Jurkat, Clone E6-1 (cell line): ENCODE measurements around the gene PTPRN2.
"Not testable (repeated sequence)": the region's sequence is repeated elsewhere in the genome, so short reads cannot be mapped to it uniquely, and the experiment has no call there.

ENCODE experiments used
- DNase-seq: peaks from one replicate; pipeline ENCODE4 v3.0.0-alpha.2; 2011; ENCODE audit warnings: low read depth, low spot score
- H3K4me3 ChIP-seq: 2 replicates; pipeline ENCODE4 v1.5.1; 2011; ENCODE audit warnings: mild to moderate bottlenecking, low read length, control low read depth, moderate library complexity

The PTPRN2 gene

DNA sequence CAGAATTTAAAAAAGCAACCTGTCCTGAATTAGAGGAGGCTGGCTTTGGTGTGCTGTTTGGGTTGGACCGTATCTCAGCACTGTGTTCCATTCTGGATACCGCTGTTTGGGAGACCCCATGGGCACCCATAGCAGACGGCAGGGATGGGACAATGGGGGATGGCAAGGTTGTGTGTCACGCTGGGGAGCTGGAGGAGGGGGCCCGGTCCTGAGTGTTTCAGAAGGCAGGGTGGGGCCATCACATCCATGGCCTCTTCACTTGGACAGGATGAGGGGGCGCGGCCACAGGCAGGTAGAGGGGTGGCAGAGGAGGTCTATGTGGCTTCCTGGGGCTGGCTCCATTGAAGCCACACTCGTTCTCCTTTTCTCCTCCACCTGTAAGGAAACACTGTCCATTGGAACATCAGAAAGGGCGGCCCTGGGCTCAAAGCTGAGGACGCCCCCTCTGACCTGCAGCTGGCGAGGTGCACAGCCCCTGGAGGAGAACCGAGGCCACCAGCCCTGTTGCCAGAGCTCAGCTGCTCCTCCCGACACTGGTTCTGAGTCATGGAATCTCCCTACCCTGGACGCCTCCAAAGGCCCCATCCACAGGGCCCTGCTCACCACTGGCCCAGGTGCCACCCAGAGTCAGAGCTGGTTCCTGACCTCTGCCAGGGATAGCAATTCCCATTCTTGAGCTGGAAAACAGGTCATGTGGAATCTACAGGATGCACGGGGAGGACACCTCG, 663.6 kb downstream of the PTPRN2 start:
- DNase-seq = no peak
- no peak overlapping the region for H3K4me3 ChIP-seq

DNA sequence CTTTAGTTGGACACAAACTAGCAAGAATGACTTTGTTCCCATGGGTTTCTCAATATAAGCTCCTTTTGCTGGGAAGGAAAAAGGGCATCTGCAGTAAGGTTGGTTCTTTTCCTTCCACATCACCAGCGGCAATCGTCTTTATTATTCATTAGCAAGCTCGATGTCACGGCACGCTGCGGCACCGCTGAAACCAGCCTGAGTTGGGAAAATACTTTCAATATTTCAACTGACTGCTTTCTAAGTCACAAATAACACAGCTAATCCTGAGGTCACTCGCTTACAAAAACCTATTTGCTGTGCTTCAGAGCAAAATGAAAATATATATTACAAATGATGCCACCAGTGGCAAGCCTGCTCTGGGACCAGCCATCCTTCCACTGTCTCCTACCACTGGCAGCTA, 665.0 kb downstream of the PTPRN2 start:
- H3K4me3 ChIP-seq = no peak overlapping the region
- no peak for DNase-seq

GRCh38 chr7:157918326-157919080, 669.1 kb downstream of the PTPRN2 start:
- no peak for DNase-seq
- no peak overlapping the region for H3K4me3 ChIP-seq

DNA sequence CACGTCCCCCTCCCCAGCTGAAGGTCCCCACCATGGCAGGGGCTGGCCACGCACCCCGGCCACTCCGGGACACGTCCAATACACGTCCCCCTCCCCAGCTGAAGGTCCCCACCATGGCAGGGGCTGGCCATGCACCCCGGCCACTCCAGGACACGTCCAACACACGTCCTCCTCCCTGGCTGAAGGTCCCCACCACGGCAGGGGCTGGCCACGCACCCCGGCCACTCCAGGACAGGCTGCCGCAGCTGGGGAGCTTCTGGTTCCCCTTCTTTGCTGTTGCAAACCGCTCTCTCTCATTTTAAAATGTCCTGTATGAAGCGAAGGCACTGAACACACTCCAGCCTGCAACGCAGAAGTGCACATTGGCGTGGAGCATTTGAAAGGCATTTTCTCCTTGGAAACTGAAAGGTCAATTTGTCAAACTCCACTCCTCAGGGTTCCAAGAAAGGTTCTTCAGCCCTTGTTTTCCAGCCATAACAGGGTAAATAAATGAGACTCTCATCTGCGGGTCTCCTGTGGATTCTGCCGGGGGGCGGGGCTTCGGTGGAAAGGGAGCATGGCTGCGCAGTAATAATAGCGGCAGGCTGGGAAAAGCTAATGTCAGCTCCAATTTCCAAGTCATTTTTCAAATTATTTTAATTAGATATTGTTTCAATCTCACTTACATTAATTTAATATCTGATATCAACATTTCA, 670.5 kb downstream of the PTPRN2 start:
- no peak overlapping the region for H3K4me3 ChIP-seq
- DNase-seq = no peak

DNA sequence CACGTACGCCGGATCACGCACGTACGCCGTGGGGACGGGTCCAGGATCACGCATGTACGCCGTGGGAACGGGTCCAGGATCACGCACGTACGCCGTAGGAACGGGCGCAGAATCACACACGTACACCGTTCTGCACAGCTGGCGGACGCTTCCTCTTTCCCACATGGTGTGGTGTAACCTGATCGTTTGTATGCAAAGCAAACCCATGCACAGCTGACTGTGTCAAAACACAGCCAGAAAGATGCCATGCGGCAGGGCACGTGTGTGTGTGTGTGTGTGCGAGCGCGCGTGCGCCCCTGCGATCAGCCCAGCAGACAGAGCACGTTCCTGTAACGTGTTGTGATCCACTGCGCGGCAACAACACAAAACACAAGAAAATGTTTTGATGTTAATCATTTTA, 677.2 kb downstream of the PTPRN2 start:
- DNase-seq = no peak

DNA sequence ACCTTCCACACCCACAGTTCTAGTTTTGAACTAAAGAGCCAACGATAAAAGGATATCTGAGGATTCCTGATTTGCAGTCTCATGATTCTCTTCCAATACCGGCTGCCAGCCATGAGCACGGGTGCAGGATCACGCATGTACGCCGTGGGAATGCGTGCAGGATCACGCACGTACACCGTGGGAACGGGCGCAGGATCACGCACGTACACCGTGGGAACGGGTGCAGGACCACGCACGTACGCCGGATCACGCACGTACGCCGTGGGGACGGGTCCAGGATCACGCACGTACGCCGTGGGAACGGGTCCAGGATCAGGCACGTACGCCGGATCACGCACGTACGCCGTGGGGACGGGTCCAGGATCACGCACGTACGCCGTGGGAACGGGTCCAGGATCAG, 677.6 kb downstream of the PTPRN2 start:
- H3K4me3 ChIP-seq, DNase-seq: not testable (repeated sequence)

More for the DNA sequence above, 677.2 kb downstream of the PTPRN2 start:
- H3K4me3 ChIP-seq = no peak overlapping the region

DNA sequence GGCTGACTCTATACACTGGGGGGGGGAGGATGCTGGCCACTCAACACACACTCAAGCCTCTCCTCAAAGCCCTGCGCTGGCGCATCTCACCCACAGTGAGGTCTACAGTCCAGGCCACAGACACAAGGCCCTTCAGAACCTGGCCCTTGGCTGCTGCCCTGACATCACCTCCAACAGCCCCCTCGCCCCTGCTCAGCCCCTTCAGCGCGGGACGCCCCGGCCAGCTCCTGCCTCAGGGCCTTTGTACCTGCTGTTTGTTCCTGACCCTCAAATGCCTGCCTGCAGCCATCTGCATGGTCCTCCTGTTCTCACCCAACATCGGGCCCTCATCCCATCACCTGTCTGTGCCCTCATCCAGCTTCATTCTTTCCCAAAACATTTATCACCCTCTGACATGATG, 678.3 kb downstream of the PTPRN2 start:
- no peak for DNase-seq
- no peak overlapping the region for H3K4me3 ChIP-seq

DNA sequence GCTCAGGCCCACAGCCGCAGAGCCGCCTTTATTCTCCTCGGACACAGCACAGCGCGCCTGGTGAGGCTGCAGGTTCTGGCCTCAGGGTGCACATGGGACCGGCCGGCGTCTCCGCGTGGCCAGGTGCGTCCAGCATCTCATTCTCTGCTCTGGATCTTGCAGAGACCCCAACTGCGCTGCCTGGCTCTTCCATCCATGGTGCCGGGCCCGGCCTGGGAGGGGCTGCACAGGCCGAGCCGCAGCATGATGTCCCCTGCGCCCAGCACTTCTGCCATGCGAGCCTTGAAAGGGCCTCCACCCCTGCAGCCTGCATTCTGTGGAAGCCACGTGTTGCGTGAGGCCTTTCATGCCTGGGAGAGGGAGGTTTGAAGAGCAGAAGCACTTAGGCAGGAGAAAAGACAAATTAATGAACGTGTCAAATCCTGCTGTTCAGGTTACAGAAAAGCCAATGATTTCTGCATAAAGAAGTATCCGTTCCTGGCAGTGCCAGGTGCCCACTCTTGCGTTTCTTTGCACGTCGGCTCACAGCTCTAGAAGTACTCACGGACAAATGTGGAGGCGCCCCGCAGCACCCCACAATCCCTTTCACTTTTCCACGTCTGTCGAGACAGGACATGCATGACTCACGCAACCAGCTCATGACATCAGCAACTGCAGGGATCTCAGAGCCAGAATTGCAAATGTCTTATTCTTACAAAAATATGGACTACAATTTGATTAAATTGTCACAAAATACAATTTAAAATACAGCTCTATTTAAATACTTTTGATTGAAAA, 679.4 kb downstream of the PTPRN2 start:
- DNase-seq = no peak
- H3K4me3 ChIP-seq = no peak overlapping the region

GRCh38 chr7:157907091-157907490, 680.5 kb downstream of the PTPRN2 start:
- no peak for DNase-seq
- H3K4me3 ChIP-seq = no peak overlapping the region

DNA sequence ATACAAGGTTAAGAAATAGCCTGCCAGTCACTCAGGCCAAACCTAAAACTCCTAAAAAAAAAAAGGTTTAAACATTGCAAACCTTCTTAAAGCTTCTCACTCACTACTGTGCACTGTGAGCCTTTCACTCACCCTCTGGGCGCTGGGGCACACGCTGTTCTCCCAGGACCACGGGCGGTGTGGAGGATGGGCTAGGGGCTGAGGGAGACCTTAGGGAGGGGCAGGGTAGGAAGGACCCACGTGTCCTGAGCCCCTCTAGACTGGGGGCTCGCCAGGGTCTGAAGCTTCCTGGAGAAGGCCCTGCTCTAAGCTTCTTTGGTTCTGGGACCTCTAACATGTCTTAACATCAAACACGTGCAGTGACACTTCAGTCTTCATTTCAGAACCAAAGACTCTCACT, 681.0 kb downstream of the PTPRN2 start:
- H3K4me3 ChIP-seq = no peak overlapping the region
- no peak for DNase-seq

GRCh38 chr7:157905651-157906461, 681.8 kb downstream of the PTPRN2 start:
- no peak for DNase-seq
- H3K4me3 ChIP-seq = no peak overlapping the region

DNA sequence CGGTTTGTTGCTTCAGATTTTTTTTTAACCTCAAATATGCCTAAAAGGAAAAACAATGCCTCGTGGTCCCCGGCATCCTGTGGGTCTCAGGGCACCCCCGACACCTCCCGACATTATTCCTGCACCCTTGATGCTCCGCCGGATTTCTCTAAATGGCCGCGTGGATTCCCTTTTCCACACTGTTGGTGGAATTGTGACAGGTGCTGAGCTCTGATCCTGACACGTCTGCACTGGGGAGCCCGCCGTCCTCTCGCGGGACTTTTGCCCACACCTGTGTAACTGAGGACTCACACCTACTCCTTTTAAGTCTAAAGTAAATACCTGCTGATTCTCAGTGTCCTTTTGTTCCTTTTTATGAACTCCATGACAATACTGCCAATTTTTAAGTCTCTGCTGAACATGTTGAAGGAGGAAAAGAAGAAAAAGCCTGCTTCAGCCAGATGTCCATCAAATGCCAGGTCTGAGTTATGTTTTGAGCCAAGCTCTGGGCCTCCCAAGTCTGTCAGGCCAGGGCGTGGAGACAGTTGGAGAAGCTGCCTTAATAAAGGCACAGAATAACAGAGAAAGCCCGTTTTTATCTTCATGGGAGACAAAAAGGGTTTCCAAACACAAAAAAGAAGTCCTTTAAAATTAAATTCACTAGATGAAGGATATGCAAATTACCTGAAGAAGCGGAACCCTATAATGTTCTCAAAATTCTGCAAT, 682.6 kb downstream of the PTPRN2 start:
- H3K4me3 ChIP-seq = no peak overlapping the region
- DNase-seq = no peak

DNA sequence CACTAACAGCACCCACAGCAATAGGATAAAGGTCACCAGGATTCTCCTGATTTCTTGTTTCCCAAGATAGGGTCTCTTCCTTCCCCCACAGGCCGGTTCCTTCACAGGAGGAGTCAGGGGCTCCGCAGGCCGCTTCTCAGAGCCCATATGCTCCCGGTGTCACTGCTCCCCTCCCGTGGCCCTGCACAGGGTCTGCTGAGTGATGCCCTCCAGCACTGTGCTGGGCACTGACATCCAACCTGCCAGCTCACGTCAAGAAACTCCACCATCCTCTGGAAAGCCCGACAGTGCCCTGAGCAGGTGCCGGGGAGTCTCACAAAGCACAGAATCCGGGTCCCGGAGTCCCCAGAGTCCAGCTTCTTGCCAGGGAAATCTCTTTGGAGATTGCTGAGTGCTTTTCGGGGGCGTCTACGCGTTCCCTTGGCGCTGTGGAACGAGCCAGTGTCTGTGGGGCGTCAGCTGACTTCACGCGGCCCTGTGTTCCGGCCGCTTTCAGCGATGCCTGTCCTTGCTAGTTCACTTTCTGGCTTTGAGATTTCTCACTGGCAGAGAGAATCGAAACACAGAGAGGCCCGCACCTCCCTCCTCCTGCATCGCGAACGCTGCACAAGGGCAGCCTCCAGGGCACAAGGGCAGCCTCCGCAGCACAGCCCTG, 683.3 kb downstream of the PTPRN2 start:
- H3K4me3 ChIP-seq = no peak overlapping the region
- no peak for DNase-seq

GRCh38 chr7:157903710-157904109, 683.9 kb downstream of the PTPRN2 start:
- H3K4me3 ChIP-seq = no peak overlapping the region
- DNase-seq = no peak

DNA sequence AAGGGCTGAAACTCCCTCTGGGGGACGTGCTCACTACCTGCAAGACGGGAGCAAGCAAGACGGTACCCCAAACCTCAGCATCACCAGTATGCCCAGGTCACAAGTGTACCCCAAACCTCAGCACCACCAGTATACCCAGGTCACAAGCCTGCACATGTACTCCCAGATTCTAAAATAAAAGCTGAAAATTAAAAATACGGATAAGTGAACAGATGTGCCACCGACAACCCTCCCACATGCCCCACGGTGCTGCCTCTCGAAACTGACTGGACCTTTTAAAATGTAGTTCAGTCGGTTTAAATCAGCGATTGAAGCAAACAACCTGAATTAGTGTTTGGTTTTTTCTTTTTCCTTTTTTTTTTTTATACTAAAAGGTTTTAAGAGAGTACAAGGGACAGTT, 684.3 kb downstream of the PTPRN2 start:
- no peak overlapping the region for H3K4me3 ChIP-seq
- no peak for DNase-seq

DNA sequence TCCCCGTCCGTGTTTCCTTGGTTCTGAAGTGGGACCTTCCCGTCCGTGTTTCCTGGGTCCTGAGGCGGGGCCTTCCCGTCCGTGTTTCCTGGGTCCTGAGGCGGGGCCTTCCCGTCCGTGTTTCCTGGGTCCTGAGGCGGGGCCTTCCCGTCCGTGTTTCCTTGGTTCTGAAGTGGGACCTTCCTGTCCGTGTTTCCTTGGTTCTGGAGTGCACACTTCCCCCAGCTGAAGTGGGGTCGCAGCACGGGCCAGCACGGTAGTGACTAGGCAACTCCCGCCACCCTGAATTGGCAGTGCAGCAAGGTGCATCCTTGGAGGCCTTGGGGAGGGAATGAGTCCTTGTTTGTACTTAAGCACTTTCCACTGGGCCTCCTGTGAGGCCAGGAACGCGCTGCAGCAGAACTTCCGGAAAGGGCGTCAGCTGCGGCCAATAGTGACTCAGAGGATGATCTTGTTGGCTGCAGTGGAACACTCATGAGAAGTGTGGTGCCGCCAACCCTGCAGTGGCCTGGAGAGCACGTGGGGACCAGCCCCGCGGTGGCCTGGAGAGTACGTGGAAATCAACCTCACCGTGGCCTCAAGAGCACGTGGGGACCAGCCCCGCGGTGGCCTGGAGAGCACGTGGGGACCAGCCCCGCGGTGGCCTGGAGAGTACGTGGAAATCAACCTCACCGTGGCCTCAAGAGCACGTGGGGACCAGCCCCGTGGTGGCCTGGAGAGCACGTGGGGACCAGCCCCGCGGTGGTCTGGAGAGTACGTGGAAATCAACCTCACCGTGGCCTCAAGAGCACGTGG, 685.6 kb downstream of the PTPRN2 start:
- DNase-seq, H3K4me3 ChIP-seq: not testable (repeated sequence)

GRCh38 chr7:157901166-157901565, 686.5 kb downstream of the PTPRN2 start:
- no peak overlapping the region for H3K4me3 ChIP-seq
- DNase-seq = no peak
